Gastrocnemius medialis (tissue), 4 donors: Measurements from ENCODE around the gene SLX9.

Source experiments
- CTCF ChIP-seq, 5 experiments: fragments of 450-650 bp in 3 of 5; fragments of 200-600 bp in 2 of 5; sonication (generic) in 2 of 5; IDR thresholded peaks in 4 of 5; conservative IDR thresholded peaks in 1 of 5; 1 replicate in 4 of 5; 2 replicates in 1 of 5; pipeline ENCODE4 v1.5.1; 2016 to 2019; ENCODE audit warnings: antibody characterized with exemption in 5 of 5, mild to moderate bottlenecking in 3 of 5, moderate library complexity in 3 of 5
- POLR2A ChIP-seq, 2 donors: fragments of 450-650 bp; IDR thresholded peaks; one replicate each; pipeline ENCODE4 v1.6.1; 2017; ENCODE audit warnings: antibody characterized with exemption in 2 of 2, mild to moderate bottlenecking in 2 of 2, moderate library complexity in 2 of 2

- no peak for TF ChIP-seq CTCF (IDR thresholded peaks at IDR 0.05 in 4 of 5, conservative IDR thresholded peaks at IDR 0.05 in 1 of 5)
- TF ChIP-seq POLR2A (IDR thresholded peaks at IDR 0.05), result no peak
Measured at GRCh38 chr21:44996983-44997936, 57.4 kb downstream of the SLX9 start.
